ENCODE data around the gene BIRC5. TPM values are rescaled to one million over a fixed set of nuclear protein-coding genes. Genes with fewer than 3 reads are reported as not detected.
A peak's percentile ranks its signal among the peaks of the same experiment; 100 is the strongest.

Gene BIRC5
- total and polyA plus RNA-seq, 12 donors: 0.13 to 7.6 (median 0.61) TPM; not detected in 2

GRCh38 chr17:78174870-78175642, 39.0 kb upstream of the BIRC5 start:
- Histone ChIP-seq H3K27ac (peak overlapping the region; percentile 80 to 94 (median 88)), H3K36me3 (peaks cover 0 to 49% (median 10%) of the 10 kb centered on the region in 9 donors), H3K9me3 (no peaks in the 10 kb centered on the region), H3K27me3 (no peaks in the 10 kb centered on the region), H3K4me3 (peak overlapping the region in 2 of 10 donors; percentile 11 to 25), H3K4me1 (peaks cover 37 to 83% (median 59%) of the 10 kb centered on the region in 9 donors)
- ATAC-seq (peak in 7 of 8 donors; percentile 1 to 24 (median 1)), DNase-seq (no peak)
- intact Hi-C loops (cut with DNase I): loop anchor here in 8 of 10 donors (1.0 to 10.0 kb wide), 6 partner anchors 33 to 150 kb away; partner anchors contain the start of gene TMC6 (in 5 of the 8)
- WGBS, 2 donors: 62 to 63% methylated on average over 28 of the region's 28 CpGs
- peak in 1 of 9 donors; percentile 4 for TF ChIP-seq CTCF (IDR thresholded peaks at IDR 0.05)

GRCh38 chr17:78175643-78175981, 38.4 kb upstream of the BIRC5 start:
- Histone ChIP-seq H3K4me3 (no peak overlapping the region), H3K27me3 (no peaks in the 10 kb centered on the region), H3K9me3 (no peaks in the 10 kb centered on the region), H3K27ac (peak overlapping the region; percentile 80 to 94 (median 88)), H3K4me1 (peaks cover 37 to 85% (median 61%) of the 10 kb centered on the region in 9 donors), H3K36me3 (peaks cover 0 to 50% (median 10%) of the 10 kb centered on the region in 9 donors)
- no peak for TF ChIP-seq CTCF (IDR thresholded peaks at IDR 0.05)
- WGBS, 2 donors: 63 to 67% methylated on average over 14 of the region's 14 CpGs
- no peak for ATAC-seq
- intact Hi-C loops (cut with DNase I): loop anchor here in 6 of 10 donors (2.0 to 10.0 kb wide), 5 partner anchors 33 to 151 kb away; partner anchors contain the start of gene TMC6 (in 2 of the 6)
- DNase-seq: no peak

GRCh38 chr17:78176548-78177025, 37.5 kb upstream of the BIRC5 start:
- ATAC-seq (peak in 7 of 8 donors; percentile 15 to 52 (median 36)), DNase-seq (peak; percentile 68 to 79)
- no peaks in the 10 kb centered on the region for H3K9me3 ChIP-seq
- peak overlapping the region in 4 of 10 donors; percentile 31 to 94 (median 88) for H3K27ac ChIP-seq
- 18 to 21% methylated on average over 14 of the region's 14 CpGs for WGBS, 2 donors
- peak in 8 of 9 donors; percentile 83 to 95 (median 92) for TF ChIP-seq CTCF (IDR thresholded peaks at IDR 0.05)
- H3K4me1 ChIP-seq: peaks cover 37 to 78% (median 59%) of the 10 kb centered on the region in 9 donors
- H3K36me3 ChIP-seq: peaks cover 0 to 40% (median 3%) of the 10 kb centered on the region in 9 donors
- H3K27me3 ChIP-seq: no peaks in the 10 kb centered on the region
- no peak overlapping the region for H3K4me3 ChIP-seq
- intact Hi-C loops (cut with DNase I): loop anchor here in 8 of 10 donors (1.0 to 10.0 kb wide), 7 partner anchors 34 to 152 kb away; partner anchors contain the start of gene TMC6 (in 2 of the 8)

- Histone ChIP-seq H3K9me3 (no peaks in the 10 kb centered on the region), H3K4me1 (peaks cover 14 to 50% (median 31%) of the 10 kb centered on the region in 9 donors), H3K4me3 (no peak overlapping the region), H3K36me3 (peaks cover 0 to 24% (median 0%) of the 10 kb centered on the region in 9 donors), H3K27me3 (no peaks in the 10 kb centered on the region), H3K27ac (peak overlapping the region in 6 of 10 donors; percentile 5 to 78 (median 40))
- intact Hi-C loops (cut with DNase I): loop anchor here in 5 of 10 donors (5.0 to 10.0 kb wide), 4 partner anchors 37 to 155 kb away; partner anchors contain the start of gene TMC6 (in 2 of the 5)
- ATAC-seq: peak in 1 of 8 donors; percentile 36
- whole genome bisulfite sequencing, 2 donors: 91 to 97% methylated on average over 17 of the region's 17 CpGs
- DNase-seq: no peak
- TF ChIP-seq CTCF (IDR thresholded peaks at IDR 0.05): no peak
Measured at GRCh38 chr17:78179372-78179771, 34.7 kb upstream of the BIRC5 start.
